Stomach (tissue), 4 donors: Measurements from ENCODE around the gene CDHR4.

Source experiments
- EP300 ChIP-seq: sonication (generic); formaldehyde crosslinking; IDR thresholded peaks from one replicate; pipeline ENCODE4 v1.6.1; 2017; ENCODE audit warnings: antibody characterized with exemption
- POLR2A ChIP-seq, 4 donors: fragments of 450-650 bp; IDR thresholded peaks; one replicate each; pipeline ENCODE4 v1.6.1; 2016; ENCODE audit warnings: antibody characterized with exemption in 4 of 4, control low read depth in 2 of 4, mild to moderate bottlenecking in 1 of 4, moderate library complexity in 1 of 4
- POLR2AphosphoS5 ChIP-seq, 3 donors: sonication (generic); formaldehyde crosslinking; IDR thresholded peaks; one replicate each; pipeline ENCODE4 v1.6.1; 2016; ENCODE audit warnings: antibody characterized with exemption in 3 of 3
- TF ChIP-seq, protein P1 (sequence below), 7 experiments: fragments of 450-650 bp in 4 of 7; fragments of 200-600 bp in 3 of 7; sonication (generic) in 3 of 7; IDR thresholded peaks; one replicate each; pipeline ENCODE4 v1.5.1; 2016 to 2019; ENCODE audit warnings: antibody characterized with exemption in 7 of 7, control low read depth in 2 of 7, mild to moderate bottlenecking in 1 of 7

GRCh38 chr3:49799761-49800160 is at the start of gene CDHR4:
- TF ChIP-seq, protein P1, sequence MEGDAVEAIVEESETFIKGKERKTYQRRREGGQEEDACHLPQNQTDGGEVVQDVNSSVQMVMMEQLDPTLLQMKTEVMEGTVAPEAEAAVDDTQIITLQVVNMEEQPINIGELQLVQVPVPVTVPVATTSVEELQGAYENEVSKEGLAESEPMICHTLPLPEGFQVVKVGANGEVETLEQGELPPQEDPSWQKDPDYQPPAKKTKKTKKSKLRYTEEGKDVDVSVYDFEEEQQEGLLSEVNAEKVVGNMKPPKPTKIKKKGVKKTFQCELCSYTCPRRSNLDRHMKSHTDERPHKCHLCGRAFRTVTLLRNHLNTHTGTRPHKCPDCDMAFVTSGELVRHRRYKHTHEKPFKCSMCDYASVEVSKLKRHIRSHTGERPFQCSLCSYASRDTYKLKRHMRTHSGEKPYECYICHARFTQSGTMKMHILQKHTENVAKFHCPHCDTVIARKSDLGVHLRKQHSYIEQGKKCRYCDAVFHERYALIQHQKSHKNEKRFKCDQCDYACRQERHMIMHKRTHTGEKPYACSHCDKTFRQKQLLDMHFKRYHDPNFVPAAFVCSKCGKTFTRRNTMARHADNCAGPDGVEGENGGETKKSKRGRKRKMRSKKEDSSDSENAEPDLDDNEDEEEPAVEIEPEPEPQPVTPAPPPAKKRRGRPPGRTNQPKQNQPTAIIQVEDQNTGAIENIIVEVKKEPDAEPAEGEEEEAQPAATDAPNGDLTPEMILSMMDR (IDR thresholded peaks at IDR 0.05), result no peak
- no peak for TF ChIP-seq POLR2AphosphoS5 (IDR thresholded peaks at IDR 0.05)
- TF ChIP-seq POLR2A (IDR thresholded peaks at IDR 0.05), result no peak
- no peak for TF ChIP-seq EP300
